ENCODE measurements around the gene MSANTD2.
A peak's percentile ranks its signal among the peaks of the same experiment; 100 is the strongest.

Gene MSANTD2

DNA sequence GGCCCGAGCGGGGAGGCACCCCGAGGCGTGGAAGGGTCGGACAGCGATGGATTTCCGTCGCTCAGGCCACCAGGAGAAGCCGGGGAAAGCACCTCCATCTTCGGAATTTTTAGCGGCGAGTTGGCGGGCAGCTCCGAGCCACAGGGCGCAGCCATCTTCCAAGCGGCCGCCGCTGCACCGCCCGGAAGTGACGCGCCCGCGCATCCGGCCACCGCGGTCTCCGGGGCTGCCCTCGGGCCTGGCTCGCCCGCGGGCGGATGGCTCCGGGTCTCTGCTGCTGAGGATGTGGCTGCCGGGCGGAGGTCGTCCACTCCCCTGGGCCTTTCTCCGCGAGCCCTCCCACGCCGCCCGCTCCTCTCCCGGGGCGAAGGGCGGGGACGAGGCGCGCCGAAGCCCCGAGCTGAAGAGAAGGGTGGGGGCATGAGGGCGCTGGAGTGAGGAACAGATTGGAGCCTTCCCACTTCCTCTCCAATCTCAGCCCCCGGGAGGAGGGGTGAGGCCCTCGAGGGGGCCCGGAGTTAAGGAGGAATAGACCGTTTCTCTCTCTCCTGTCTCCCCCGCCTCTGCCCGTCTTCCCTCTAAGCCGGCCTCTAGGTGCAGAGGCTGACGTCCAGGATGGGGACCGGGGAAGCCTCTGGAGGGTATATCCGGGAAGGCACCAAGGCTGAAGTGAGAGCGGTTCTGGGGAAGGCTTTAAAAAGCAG lies at the start of gene MSANTD2:
Gene MSANTD2 (minus strand): TSS at position 181 of the 704 bp plus-strand sequence. CDS start 26 bp downstream, at position 155.
- peak; percentile 86 for TF ChIP-seq ZFX (IDR thresholded peaks at IDR 0.05)
- TF ChIP-seq, protein P1, sequence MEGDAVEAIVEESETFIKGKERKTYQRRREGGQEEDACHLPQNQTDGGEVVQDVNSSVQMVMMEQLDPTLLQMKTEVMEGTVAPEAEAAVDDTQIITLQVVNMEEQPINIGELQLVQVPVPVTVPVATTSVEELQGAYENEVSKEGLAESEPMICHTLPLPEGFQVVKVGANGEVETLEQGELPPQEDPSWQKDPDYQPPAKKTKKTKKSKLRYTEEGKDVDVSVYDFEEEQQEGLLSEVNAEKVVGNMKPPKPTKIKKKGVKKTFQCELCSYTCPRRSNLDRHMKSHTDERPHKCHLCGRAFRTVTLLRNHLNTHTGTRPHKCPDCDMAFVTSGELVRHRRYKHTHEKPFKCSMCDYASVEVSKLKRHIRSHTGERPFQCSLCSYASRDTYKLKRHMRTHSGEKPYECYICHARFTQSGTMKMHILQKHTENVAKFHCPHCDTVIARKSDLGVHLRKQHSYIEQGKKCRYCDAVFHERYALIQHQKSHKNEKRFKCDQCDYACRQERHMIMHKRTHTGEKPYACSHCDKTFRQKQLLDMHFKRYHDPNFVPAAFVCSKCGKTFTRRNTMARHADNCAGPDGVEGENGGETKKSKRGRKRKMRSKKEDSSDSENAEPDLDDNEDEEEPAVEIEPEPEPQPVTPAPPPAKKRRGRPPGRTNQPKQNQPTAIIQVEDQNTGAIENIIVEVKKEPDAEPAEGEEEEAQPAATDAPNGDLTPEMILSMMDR (conservative IDR thresholded peaks at IDR 0.05): no peak
- H3K27ac ChIP-seq: peak within 1 kb of the TSS; percentile 91

DNA sequence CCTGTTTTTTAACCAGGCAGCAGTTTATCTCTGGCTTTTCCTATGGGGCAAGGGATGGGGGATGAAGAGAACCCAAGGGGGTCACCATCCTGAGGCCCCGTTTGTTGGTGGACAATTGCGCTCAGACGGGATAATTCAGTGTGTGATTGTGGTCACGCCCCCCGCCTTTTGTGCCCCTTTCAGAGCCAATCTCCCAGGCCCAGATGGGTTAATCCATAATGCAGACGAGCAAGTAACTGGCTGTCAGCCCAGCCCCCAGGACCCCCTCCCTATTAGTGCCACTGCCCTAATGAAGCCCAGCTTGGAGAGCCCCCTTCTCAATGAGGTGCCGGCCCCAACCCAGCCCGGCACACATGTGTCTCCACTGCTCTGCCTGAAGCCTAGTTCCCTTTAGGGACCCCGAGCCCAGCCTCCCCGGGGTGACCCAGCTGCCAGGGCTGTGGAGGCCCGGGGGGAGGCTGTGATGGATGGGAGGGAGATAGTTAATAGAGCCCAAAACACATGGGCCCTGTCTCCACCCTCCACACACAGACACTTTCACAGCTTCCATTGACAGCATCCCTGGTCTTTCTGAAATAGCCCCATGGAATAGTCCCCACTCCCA lies 46.0 kb upstream of the MSANTD2 start:
- H3K27ac ChIP-seq: no peak overlapping the region
- TF ChIP-seq, protein P1 (conservative IDR thresholded peaks at IDR 0.05): no peak
- TF ChIP-seq ZFX (IDR thresholded peaks at IDR 0.05): no peak

DNA sequence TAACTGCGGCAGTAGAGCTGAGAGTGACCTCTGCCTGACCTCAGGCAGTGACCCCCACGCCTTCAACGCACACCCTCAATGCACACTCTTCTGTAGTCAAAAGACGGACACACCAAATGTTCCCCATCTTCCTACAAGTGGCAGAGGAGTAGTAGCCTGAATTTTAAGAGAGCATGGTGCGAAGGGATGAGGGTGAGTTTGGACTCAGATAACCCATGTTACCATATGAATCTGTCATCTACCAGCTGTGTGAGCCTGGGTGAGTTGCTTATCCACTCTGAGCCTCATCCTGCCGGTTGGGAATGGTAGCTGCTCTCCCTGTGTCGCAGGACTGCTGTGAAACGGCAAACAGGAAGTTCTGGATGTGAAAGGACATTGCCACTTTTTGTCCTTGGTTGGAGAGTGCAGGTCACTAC lies 44.5 kb upstream of the MSANTD2 start:
- TF ChIP-seq, protein P1 (conservative IDR thresholded peaks at IDR 0.05): no peak
- TF ChIP-seq ZFX (IDR thresholded peaks at IDR 0.05): no peak

GRCh38 chr11:124843616-124843910 lies 43.4 kb upstream of the MSANTD2 start:
- TF ChIP-seq ZFX (IDR thresholded peaks at IDR 0.05): no peak
- TF ChIP-seq, protein P1 (conservative IDR thresholded peaks at IDR 0.05): no peak

More for the DNA sequence above, 44.5 kb upstream of the MSANTD2 start:
- no peak overlapping the region for H3K27ac ChIP-seq

DNA sequence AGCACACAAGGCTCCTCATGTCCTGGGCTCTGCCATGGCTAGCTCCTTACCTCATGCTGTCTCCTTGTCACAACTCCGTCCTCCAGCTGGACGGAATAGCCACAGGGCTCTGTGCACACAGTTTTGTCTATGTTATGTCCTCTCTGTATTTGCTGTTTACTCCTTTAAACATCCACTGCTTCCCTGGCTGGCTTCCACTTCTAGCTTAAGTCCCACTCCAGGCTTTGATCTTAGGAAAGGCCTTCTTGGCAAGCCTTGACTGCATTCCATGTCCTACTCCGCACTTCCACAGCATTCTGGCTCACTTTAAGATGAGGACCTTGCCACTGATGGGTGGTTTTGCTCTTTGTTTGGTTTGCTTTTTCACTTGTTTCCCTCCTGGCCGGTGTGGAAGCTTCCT lies 42.1 kb upstream of the MSANTD2 start:
- TF ChIP-seq, protein P1 (conservative IDR thresholded peaks at IDR 0.05): no peak
- 0 out of 2 replicates have a peak, but pooled peaks have one; percentile 14 for TF ChIP-seq ZFX (IDR thresholded peaks at IDR 0.05)
- H3K27ac ChIP-seq: peak overlapping the region; percentile 63

More at GRCh38 chr11:124843616-124843910, 43.4 kb upstream of the MSANTD2 start:
- no peak overlapping the region for H3K27ac ChIP-seq

DNA sequence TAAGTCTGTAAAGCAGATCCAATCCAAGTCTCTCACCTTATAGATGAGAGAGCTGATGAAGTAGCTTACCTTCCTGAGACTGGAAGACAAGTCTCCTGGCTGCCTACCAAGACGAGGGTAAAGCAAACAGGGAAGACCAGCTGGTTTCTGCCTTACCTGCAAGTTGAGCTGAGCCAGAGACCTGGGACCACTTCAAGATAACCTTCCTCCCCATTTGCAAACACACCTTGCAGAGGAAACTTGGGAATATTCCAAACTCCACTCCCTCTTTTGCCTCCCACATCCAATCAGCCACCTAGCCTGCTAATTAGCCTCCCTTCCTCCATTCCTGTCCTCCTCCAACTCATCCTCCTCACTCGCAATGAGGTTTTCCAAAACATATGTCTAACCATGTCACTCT lies 41.6 kb upstream of the MSANTD2 start:
- TF ChIP-seq, protein P1 (conservative IDR thresholded peaks at IDR 0.05): no peak
- TF ChIP-seq ZFX (IDR thresholded peaks at IDR 0.05): no peak
- H3K27ac ChIP-seq: peak overlapping the region; percentile 63

- H3K27ac ChIP-seq: no peak overlapping the region
- no peak for TF ChIP-seq ZFX (IDR thresholded peaks at IDR 0.05)
- TF ChIP-seq, protein P1 (conservative IDR thresholded peaks at IDR 0.05): no peak
Observed at GRCh38 chr11:124841201-124841600, 41.0 kb upstream of the MSANTD2 start.
